ENCODE data around the gene AGTPBP1.
"Not testable (repeated sequence)": the region's sequence is repeated elsewhere in the genome, so short reads cannot be mapped to it uniquely, and the experiment has no call there.

The AGTPBP1 gene

GRCh38 chr9:85741875-85742596 lies at the start of gene AGTPBP1:
TSS of gene AGTPBP1 (minus strand) at chr9:85741954. CDS start at chr9:85712533, 29,421 bp downstream.
- peak; percentile 96 for DNase-seq

- DNase-seq: not testable (repeated sequence)
These were observed 44.4 kb upstream of the AGTPBP1 start for GRCh38 chr9:85786116-85786515.

- DNase-seq: not testable (repeated sequence)
These were observed 32.1 kb upstream of the AGTPBP1 start for GRCh38 chr9:85773844-85774243.

GRCh38 chr9:85761802-85762201 lies 20.0 kb upstream of the AGTPBP1 start:
- DNase-seq: not testable (repeated sequence)

GRCh38 chr9:85757716-85758115 lies 16.0 kb upstream of the AGTPBP1 start:
- DNase-seq: peak; percentile 44

- DNase-seq: peak; percentile 48
These were observed 14.5 kb upstream of the AGTPBP1 start for GRCh38 chr9:85756216-85756615.

- DNase-seq: no peak
These were observed 4.6 kb upstream of the AGTPBP1 start for GRCh38 chr9:85746309-85746708.

GRCh38 chr9:85745203-85745602 lies 3.4 kb upstream of the AGTPBP1 start:
- no peak for DNase-seq

- DNase-seq: peak; percentile 20
These were observed 2.7 kb upstream of the AGTPBP1 start for GRCh38 chr9:85744480-85744879.

- DNase-seq: peak; percentile 90
These were observed 1.7 kb upstream of the AGTPBP1 start for GRCh38 chr9:85743275-85744128.

- peak; percentile 92 for DNase-seq
These were observed 813 bp upstream of the AGTPBP1 start for GRCh38 chr9:85742597-85742936.

- DNase-seq: peak; percentile 45
These were observed 469 bp downstream of the AGTPBP1 start for GRCh38 chr9:85741095-85741874.

- DNase-seq: peak; percentile 68
These were observed 1.0 kb downstream of the AGTPBP1 start for GRCh38 chr9:85740787-85741094.

GRCh38 chr9:85738509-85738908 lies 3.2 kb downstream of the AGTPBP1 start:
- DNase-seq: no peak

GRCh38 chr9:85737671-85738070 lies 4.1 kb downstream of the AGTPBP1 start:
- no peak for DNase-seq

GRCh38 chr9:85730916-85731630 lies 10.7 kb downstream of the AGTPBP1 start:
- DNase-seq: peak; percentile 49

- DNase-seq: peak; percentile 92
These were observed 11.9 kb downstream of the AGTPBP1 start for GRCh38 chr9:85729882-85730281.

- DNase-seq: no peak
These were observed 14.3 kb downstream of the AGTPBP1 start for GRCh38 chr9:85727500-85727899.

GRCh38 chr9:85726737-85727136 lies 15.0 kb downstream of the AGTPBP1 start:
- DNase-seq: no peak

- DNase-seq: no peak
These were observed 18.5 kb downstream of the AGTPBP1 start for GRCh38 chr9:85723215-85723614.

- not testable (repeated sequence) for DNase-seq
These were observed 22.3 kb downstream of the AGTPBP1 start for GRCh38 chr9:85719411-85719810.

- DNase-seq: not testable (repeated sequence)
These were observed 23.9 kb downstream of the AGTPBP1 start for GRCh38 chr9:85717818-85718217.

- DNase-seq: no peak
These were observed 24.5 kb downstream of the AGTPBP1 start for GRCh38 chr9:85717220-85717619.
